Stomach (tissue), 4 donors: ENCODE results near the gene BHLHA9.
A peak's percentile ranks its signal among the peaks of the same experiment; 100 is the strongest.

Experiments used
- CTCF ChIP-seq, 7 experiments: fragments of 450-650 bp in 4 of 7; fragments of 200-600 bp in 3 of 7; sonication (generic) in 3 of 7; IDR thresholded peaks; one replicate each; pipeline ENCODE4 v1.5.1; 2016 to 2019; ENCODE audit warnings: antibody characterized with exemption in 7 of 7, control low read depth in 2 of 7, mild to moderate bottlenecking in 1 of 7
- EP300 ChIP-seq: sonication (generic); formaldehyde crosslinking; IDR thresholded peaks from one replicate; pipeline ENCODE4 v1.6.1; 2017; ENCODE audit warnings: antibody characterized with exemption
- POLR2A ChIP-seq, 4 donors: fragments of 450-650 bp; IDR thresholded peaks; one replicate each; pipeline ENCODE4 v1.6.1; 2016; ENCODE audit warnings: antibody characterized with exemption in 4 of 4, control low read depth in 2 of 4, mild to moderate bottlenecking in 1 of 4, moderate library complexity in 1 of 4
- POLR2AphosphoS5 ChIP-seq, 3 donors: sonication (generic); formaldehyde crosslinking; IDR thresholded peaks; one replicate each; pipeline ENCODE4 v1.6.1; 2016; ENCODE audit warnings: antibody characterized with exemption in 3 of 3

- no peak for TF ChIP-seq CTCF (IDR thresholded peaks at IDR 0.05)
- TF ChIP-seq POLR2AphosphoS5 (IDR thresholded peaks at IDR 0.05), result peak in 2 of 3 donors; percentile 32 to 51
- TF ChIP-seq POLR2A (IDR thresholded peaks at IDR 0.05), result no peak
- TF ChIP-seq EP300, result no peak
These were observed 40.8 kb upstream of the BHLHA9 start for GRCh38 chr17:1229349-1229899.
